Neural cell (in vitro differentiated cells): ENCODE results near the gene TXNL4A. TPM values are rescaled to one million over a fixed set of nuclear protein-coding genes. Genes with fewer than 3 reads are reported as not detected.

Experiments
- H2AFZ ChIP-seq: fragments of 200-600, 300-800 bp; sonication (generic), shearing (Covaris generic); 2 replicates; pipeline ENCODE4 v1.6.0; 2014; ENCODE audit warnings: low read depth, mild to moderate bottlenecking, antibody characterized with exemption, low read length, moderate library complexity
- H3F3A ChIP-seq: fragments of 200-600 bp; shearing (Covaris generic); 2 replicates; pipeline ENCODE4 v1.6.1; 2016; ENCODE audit warnings: mild to moderate bottlenecking, moderate library complexity, mixed read lengths, antibody characterized with exemption, low read length; ENCODE audit not compliant: insufficient read depth, poor library complexity, severe bottlenecking
- H3K27ac ChIP-seq: fragments of 200-600, 300-800 bp; sonication (generic), shearing (Covaris generic); 2 replicates; pipeline ENCODE4 v1.5.1; 2014; ENCODE audit warnings: mild to moderate bottlenecking, low read length, moderate library complexity
- H3K27me3 ChIP-seq: fragments of 300-800, 200-600 bp; sonication (generic), shearing (Covaris generic); 2 replicates; pipeline ENCODE4 v1.6.0; 2014; ENCODE audit warnings: mild to moderate bottlenecking, low read depth, low read length, moderate library complexity; ENCODE audit not compliant: insufficient read depth
- H3K36me3 ChIP-seq: fragments of 300-800, 200-600 bp; sonication (generic), shearing (Covaris generic); 2 replicates; pipeline ENCODE4 v1.5.1; 2014; ENCODE audit warnings: mild to moderate bottlenecking, antibody characterized with exemption, low read length, moderate library complexity; ENCODE audit not compliant: insufficient read depth
- H3K4me2 ChIP-seq: fragments of 300-800, 200-600 bp; sonication (generic), shearing (Covaris generic); 2 replicates; pipeline ENCODE4 v1.6.0; 2014; ENCODE audit warnings: mild to moderate bottlenecking, low read length
- H3K4me3 ChIP-seq: fragments of 300-800, 200-600 bp; sonication (generic), shearing (Covaris generic); 2 replicates; pipeline ENCODE4 v1.5.1; 2014; ENCODE audit warnings: mild to moderate bottlenecking, low read length, moderate library complexity
- H3K79me2 ChIP-seq: fragments of 200-600 bp; shearing (Covaris generic); replicated peaks from 2 replicates; pipeline ENCODE4 v1.6.0; 2014; ENCODE audit warnings: mild to moderate bottlenecking, low read length, moderate library complexity; ENCODE audit not compliant: insufficient read depth
- H3K9ac ChIP-seq: fragments of 300-800, 200-600 bp; sonication (generic), shearing (Covaris generic); 2 replicates; pipeline ENCODE4 v1.6.1; 2016; ENCODE audit warnings: mild to moderate bottlenecking, low read length, mixed read lengths
- H3K9me2 ChIP-seq: fragments of 200-600 bp; shearing (Covaris generic); 2 replicates; pipeline ENCODE4 v1.6.1; 2016; ENCODE audit warnings: mild to moderate bottlenecking, low read length, mixed read lengths; ENCODE audit not compliant: insufficient read depth
- H3K9me3 ChIP-seq: fragments of 200-600, 300-800 bp; sonication (generic), shearing (Covaris generic); 2 replicates; pipeline ENCODE4 v1.6.1; 2016; ENCODE audit warnings: mild to moderate bottlenecking, mixed run types, low read length, moderate library complexity, mixed read lengths
- H4K20me1 ChIP-seq: fragments of 200-600 bp; shearing (Covaris generic); 2 replicates; pipeline ENCODE4 v1.6.1; 2016; ENCODE audit warnings: mild to moderate bottlenecking, mixed run types; ENCODE audit not compliant: insufficient read depth
- EP300 ChIP-seq: fragments of 450-650 bp; conservative IDR thresholded peaks from 2 replicates; pipeline ENCODE4 v1.6.1; 2014; ENCODE audit warnings: antibody characterized with exemption, mild to moderate bottlenecking, moderate library complexity; ENCODE audit not compliant: poor library complexity, severe bottlenecking
- EZH2 ChIP-seq: fragments of 200-600, 300-800 bp; shearing (Covaris generic), sonication (generic); IDR thresholded peaks from 2 replicates; pipeline ENCODE4 v1.6.1; 2014; ENCODE audit warnings: antibody characterized with exemption, low read length, borderline replicate concordance, mild to moderate bottlenecking; ENCODE audit not compliant: insufficient read depth, poor library complexity, severe bottlenecking
- MXI1 ChIP-seq: fragments of 450-650 bp; conservative IDR thresholded peaks from 2 replicates; pipeline ENCODE4 v1.6.1; 2014; ENCODE audit warnings: antibody characterized with exemption, mild to moderate bottlenecking; ENCODE audit not compliant: poor library complexity, severe bottlenecking
- POLR2AphosphoS5 ChIP-seq: IDR thresholded peaks from 2 replicates; pipeline ENCODE4 v1.6.1; 2012
- RAD21 ChIP-seq: fragments of 450-650 bp; conservative IDR thresholded peaks from 2 replicates; pipeline ENCODE4 v1.6.1; 2014; ENCODE audit warnings: antibody characterized with exemption, mild to moderate bottlenecking, moderate library complexity
- REST ChIP-seq: IDR thresholded peaks from 2 replicates; pipeline ENCODE4 v1.6.1; 2012; ENCODE audit warnings: borderline replicate concordance
- SMC3 ChIP-seq: fragments of 450-650 bp; conservative IDR thresholded peaks from 2 replicates; pipeline ENCODE4 v1.6.1; 2014; ENCODE audit warnings: antibody characterized with exemption, mild to moderate bottlenecking, moderate library complexity; ENCODE audit not compliant: poor library complexity
- TAF1 ChIP-seq: IDR thresholded peaks from 2 replicates; pipeline ENCODE4 v1.6.1; 2012; ENCODE audit warnings: low read depth
- polyA plus RNA-seq: library from polyadenylated mRNA; depleted of rRNA; stranded (reverse); fragments of >200 nt; gene quantifications from 2 replicates; pipeline ENCODE4 v1.2.3, GENCODE V29; 2014
- TF ChIP-seq, protein P1 (sequence below): fragments of 450-650 bp; IDR thresholded peaks from 2 replicates; pipeline ENCODE4 v1.5.1; 2014; ENCODE audit warnings: antibody characterized with exemption, mild to moderate bottlenecking, moderate library complexity; ENCODE audit not compliant: poor library complexity, severe bottlenecking

The TXNL4A gene
- polyA plus RNA-seq, 1 donor from 2014 or later: 163 TPM

GRCh38 chr18:79982736-79983135, 5.6 kb downstream of the TXNL4A start:
- peaks cover 4% of the 10 kb centered on the region for H4K20me1 ChIP-seq
- no peaks in the 10 kb centered on the region for H3K9me2 ChIP-seq
- H3F3A ChIP-seq: no peaks in the 10 kb centered on the region
- no peak overlapping the region for H3K4me2 ChIP-seq
- no peaks in the 10 kb centered on the region for H3K9me3 ChIP-seq
- H2AFZ ChIP-seq: no peak overlapping the region
- TF ChIP-seq REST (no peak), TAF1 (no peak), SMC3 (no peak), POLR2AphosphoS5 (no peak), EP300 (no peak), EZH2 (no peak), RAD21 (no peak), MXI1 (no peak)
- TF ChIP-seq, protein P1, sequence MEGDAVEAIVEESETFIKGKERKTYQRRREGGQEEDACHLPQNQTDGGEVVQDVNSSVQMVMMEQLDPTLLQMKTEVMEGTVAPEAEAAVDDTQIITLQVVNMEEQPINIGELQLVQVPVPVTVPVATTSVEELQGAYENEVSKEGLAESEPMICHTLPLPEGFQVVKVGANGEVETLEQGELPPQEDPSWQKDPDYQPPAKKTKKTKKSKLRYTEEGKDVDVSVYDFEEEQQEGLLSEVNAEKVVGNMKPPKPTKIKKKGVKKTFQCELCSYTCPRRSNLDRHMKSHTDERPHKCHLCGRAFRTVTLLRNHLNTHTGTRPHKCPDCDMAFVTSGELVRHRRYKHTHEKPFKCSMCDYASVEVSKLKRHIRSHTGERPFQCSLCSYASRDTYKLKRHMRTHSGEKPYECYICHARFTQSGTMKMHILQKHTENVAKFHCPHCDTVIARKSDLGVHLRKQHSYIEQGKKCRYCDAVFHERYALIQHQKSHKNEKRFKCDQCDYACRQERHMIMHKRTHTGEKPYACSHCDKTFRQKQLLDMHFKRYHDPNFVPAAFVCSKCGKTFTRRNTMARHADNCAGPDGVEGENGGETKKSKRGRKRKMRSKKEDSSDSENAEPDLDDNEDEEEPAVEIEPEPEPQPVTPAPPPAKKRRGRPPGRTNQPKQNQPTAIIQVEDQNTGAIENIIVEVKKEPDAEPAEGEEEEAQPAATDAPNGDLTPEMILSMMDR: no peak
- H3K9ac ChIP-seq: no peak overlapping the region
- no peak overlapping the region for H3K4me3 ChIP-seq
- H3K27ac ChIP-seq: no peak overlapping the region
- no peaks in the 10 kb centered on the region for H3K27me3 ChIP-seq
- peaks cover 93% of the 10 kb centered on the region for H3K79me2 ChIP-seq
- H3K36me3 ChIP-seq: no peaks in the 10 kb centered on the region

- Histone ChIP-seq H2AFZ (no peak overlapping the region), H3K9ac (no peak overlapping the region), H4K20me1 (peaks cover 4% of the 10 kb centered on the region), H3K9me3 (no peaks in the 10 kb centered on the region), H3K9me2 (no peaks in the 10 kb centered on the region), H3K36me3 (no peaks in the 10 kb centered on the region), H3K4me2 (no peak overlapping the region), H3F3A (no peaks in the 10 kb centered on the region), H3K27me3 (no peaks in the 10 kb centered on the region), H3K79me2 (peaks cover 87% of the 10 kb centered on the region), H3K4me3 (no peak overlapping the region), H3K27ac (no peak overlapping the region)
- TF ChIP-seq TAF1: no peak
- TF ChIP-seq EP300: no peak
- TF ChIP-seq, protein P1: no peak
- no peak for TF ChIP-seq SMC3
- TF ChIP-seq POLR2AphosphoS5: no peak
- TF ChIP-seq RAD21: no peak
- TF ChIP-seq MXI1: no peak
- TF ChIP-seq REST: no peak
- no peak for TF ChIP-seq EZH2
Measured at GRCh38 chr18:79980585-79980984, 7.8 kb downstream of the TXNL4A start.
